Liver (tissue), 3 donors: ENCODE data around the gene ELP5.

ENCODE experiments used
- CTCF ChIP-seq: fragments of 150-350 bp; IDR thresholded peaks from 2 replicates; pipeline ENCODE4 v1.5.1; 2017; ENCODE audit warnings: improper control_type of control experiment, low read depth, low read length; ENCODE audit not compliant: missing input control
- GABPA ChIP-seq, 2 donors: IDR thresholded peaks in 1 of 2; conservative IDR thresholded peaks in 1 of 2; 2 replicates each; pipeline ENCODE4 v1.6.1; 2016; ENCODE audit warnings: antibody characterized with exemption in 2 of 2, mild to moderate bottlenecking in 1 of 2, moderate library complexity in 1 of 2
- RAD21 ChIP-seq, 2 donors: IDR thresholded peaks; 2 replicates each; pipeline ENCODE4 v1.6.1; 2016; ENCODE audit warnings: antibody characterized with exemption in 2 of 2, mild to moderate bottlenecking in 2 of 2
- donor health status: healthy.
- donor health status: healthy.

- TF ChIP-seq CTCF: no peak
- no peak for TF ChIP-seq RAD21 (IDR thresholded peaks at IDR 0.05)
- TF ChIP-seq GABPA (IDR thresholded peaks at IDR 0.05 in 1 of 2, conservative IDR thresholded peaks at IDR 0.05 in 1 of 2): no peak
These were observed 27.9 kb upstream of the ELP5 start for GRCh38 chr17:7224110-7224509.
